Activated CD4-positive, alpha-beta memory T cell treated with anti-CD3 and anti-CD28 coated beads, Interleukin-2, amount 10 ng/mL, durations not matched to agents 7 days and 5 days (primary cell): ENCODE results near the gene EFCAB12. TPM values are rescaled to one million over a fixed set of nuclear protein-coding genes. Genes with fewer than 3 reads are reported as not detected.
"Not testable (repeated sequence)": the region's sequence is repeated elsewhere in the genome, so short reads cannot be mapped to it uniquely, and the experiment has no call there.

Experiments
- CTCF ChIA-PET: fragments of 350-600 bp; sonication (Branson Sonifier 250); formaldehyde crosslinking; loops from one replicate; lab custom pipeline; 2021; ENCODE audit warnings: antibody characterized with exemption, inconsistent platforms; lab: Charles Lee
- POLR2A ChIA-PET: fragments of 350-600 bp; sonication (Branson Sonifier 250); formaldehyde crosslinking; loops from one replicate; lab custom pipeline; 2021; ENCODE audit warnings: antibody characterized with exemption; lab: Charles Lee
- DNase-seq: peaks from one replicate; pipeline ENCODE4 v3.0.0-alpha.2; 2020
- H3K27ac Mint-ChIP-seq: one replicate; pipeline ENCODE4 v1.8.0; 2021; ENCODE audit warnings: mild to moderate bottlenecking, mixed read lengths
- H3K27me3 Mint-ChIP-seq: one replicate; pipeline ENCODE4 v1.8.0; 2021; ENCODE audit warnings: mixed read lengths
- H3K36me3 Mint-ChIP-seq: one replicate; pipeline ENCODE4 v1.8.0; 2021; ENCODE audit warnings: low read depth, mixed read lengths
- H3K4me1 Mint-ChIP-seq: one replicate; pipeline ENCODE4 v1.8.0; 2021; ENCODE audit warnings: mixed read lengths
- H3K4me3 Mint-ChIP-seq: one replicate; pipeline ENCODE4 v1.8.0; 2021; ENCODE audit warnings: mild to moderate bottlenecking, mixed read lengths
- H3K9me3 Mint-ChIP-seq: one replicate; pipeline ENCODE4 v1.8.0; 2021; ENCODE audit warnings: mixed read lengths
- total RNA-seq, 2 experiments: library from RNA; stranded (reverse); gene quantifications; one replicate each; pipeline ENCODE4 v1.2.3, GENCODE V29; 2021

Gene EFCAB12
- total RNA-seq, 2 experiments from 2014 or later = 0.65 to 0.98 TPM

- H3K4me3 Mint-ChIP-seq, CTCF ChIA-PET, POLR2A ChIA-PET, H3K27me3 Mint-ChIP-seq, H3K4me1 Mint-ChIP-seq, H3K9me3 Mint-ChIP-seq, DNase-seq, H3K27ac Mint-ChIP-seq: not testable (repeated sequence)
- peaks cover 27% of the 10 kb centered on the region for H3K36me3 Mint-ChIP-seq
Measured at GRCh38 chr3:129385507-129385906, 42.9 kb downstream of the EFCAB12 start.

GRCh38 chr3:129384594-129385323 is 43.7 kb downstream of the EFCAB12 start:
- ChIA-PET POLR2A (no interaction called here), CTCF (interaction anchor here (2.2 kb wide), 1 partner anchor 15 kb away, joined by 9 read pairs; no protein-coding TSS in a partner anchor)
- no peaks in the 10 kb centered on the region for H3K9me3 Mint-ChIP-seq
- peaks cover 30% of the 10 kb centered on the region for H3K36me3 Mint-ChIP-seq
- no peak overlapping the region for H3K27ac Mint-ChIP-seq
- no peak overlapping the region for H3K4me3 Mint-ChIP-seq
- H3K4me1 Mint-ChIP-seq = no peaks in the 10 kb centered on the region
- DNase-seq = no peak
- no peaks in the 10 kb centered on the region for H3K27me3 Mint-ChIP-seq

DNA sequence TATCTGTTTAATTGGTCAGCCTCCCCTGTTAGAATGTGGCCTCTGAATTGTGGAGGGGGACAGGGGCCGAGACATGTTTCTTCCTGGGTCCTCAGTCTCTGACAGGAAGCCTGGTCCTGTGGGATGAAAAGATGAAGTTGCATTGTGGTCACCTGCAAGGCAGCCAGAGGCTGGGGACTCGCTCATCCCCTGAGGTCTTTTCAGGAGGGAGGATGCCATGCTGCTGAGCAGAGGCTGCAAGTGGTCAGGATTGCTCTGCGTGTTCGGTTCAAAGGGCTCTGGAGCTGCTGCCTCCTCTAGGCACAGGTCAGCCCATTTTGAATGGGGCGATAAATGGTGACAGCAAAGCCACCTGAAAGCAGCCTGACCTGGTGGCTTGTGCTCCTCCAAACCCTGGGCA is 44.3 kb downstream of the EFCAB12 start:
- H3K27me3 Mint-ChIP-seq, H3K4me3 Mint-ChIP-seq, POLR2A ChIA-PET, DNase-seq, H3K9me3 Mint-ChIP-seq, H3K4me1 Mint-ChIP-seq, H3K27ac Mint-ChIP-seq: not testable (repeated sequence)
- H3K36me3 Mint-ChIP-seq = peaks cover 25% of the 10 kb centered on the region
- CTCF ChIA-PET = interaction anchor here (1.2 to 2.2 kb wide), 5 partner anchors 11 to 445 kb away, joined by 3 to 9 read pairs (median 4); a partner anchor contains a TSS

DNA sequence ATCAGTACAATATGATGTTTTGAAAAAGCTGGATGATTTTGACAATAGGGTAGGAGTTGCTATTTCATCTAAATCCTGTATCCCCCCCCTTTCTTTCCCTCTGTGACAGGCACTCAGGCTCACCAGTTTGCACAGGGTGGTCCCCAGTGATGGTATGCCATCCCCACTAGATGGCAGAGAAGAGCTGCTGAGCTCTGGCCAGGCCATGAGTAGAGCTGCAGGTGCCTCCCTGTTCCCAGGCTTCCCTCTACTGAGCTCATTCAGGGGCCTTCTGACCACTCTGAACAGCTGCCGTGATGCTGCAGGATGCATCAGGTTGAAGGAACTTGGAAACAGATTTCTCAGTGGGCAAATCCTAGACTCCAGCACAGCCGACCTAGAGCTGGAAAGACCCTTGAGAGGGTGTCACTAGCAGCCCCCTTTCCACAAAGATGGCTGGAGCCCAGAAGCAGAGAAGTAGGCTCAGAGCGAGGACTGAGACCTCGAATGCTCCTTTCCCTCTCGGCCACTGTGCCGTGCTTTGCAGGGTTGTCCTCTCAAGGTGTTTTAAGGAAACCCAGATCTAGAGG is 45.1 kb downstream of the EFCAB12 start:
- Mint-ChIP-seq H3K36me3 (peaks cover 21% of the 10 kb centered on the region), H3K4me1 (no peaks in the 10 kb centered on the region), H3K27ac (no peak overlapping the region), H3K27me3 (no peaks in the 10 kb centered on the region), H3K9me3 (no peaks in the 10 kb centered on the region), H3K4me3 (no peak overlapping the region)
- POLR2A ChIA-PET = no interaction called here
- CTCF ChIA-PET = interaction anchor here (0.7 to 2.2 kb wide), 18 partner anchors 10 to 446 kb away, joined by 3 to 9 read pairs (median 4); partner anchors contain the start of genes IFT122 and MBD4
- peak; percentile 48 for DNase-seq

DNA sequence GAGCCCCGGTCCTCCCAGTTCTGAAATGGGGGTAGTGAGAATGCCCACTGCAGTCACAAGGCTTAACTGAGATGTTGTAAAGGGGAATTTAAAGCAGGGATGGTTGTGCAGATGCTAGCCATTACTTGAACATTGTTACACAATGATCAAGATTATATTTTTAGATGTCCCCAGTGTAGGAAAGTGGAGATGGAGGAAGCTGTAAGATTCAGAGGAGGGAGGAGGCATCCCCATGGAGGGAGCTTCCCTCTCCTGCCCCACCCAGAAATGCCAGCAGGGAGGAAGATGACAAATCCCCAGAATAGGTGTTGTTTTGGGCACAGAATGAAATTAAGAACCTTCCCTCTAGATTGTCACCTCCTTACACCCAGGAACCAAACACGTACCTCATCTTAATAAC is 46.1 kb downstream of the EFCAB12 start:
- H3K4me3 Mint-ChIP-seq = no peak overlapping the region
- DNase-seq = no peak
- peaks cover 12% of the 10 kb centered on the region for H3K36me3 Mint-ChIP-seq
- no peaks in the 10 kb centered on the region for H3K9me3 Mint-ChIP-seq
- POLR2A ChIA-PET = no interaction called here
- CTCF ChIA-PET = interaction anchor here (1.4 to 2.2 kb wide), 3 partner anchors 18 to 129 kb away, joined by 4 to 9 read pairs (median 4); no protein-coding TSS in a partner anchor
- H3K4me1 Mint-ChIP-seq = no peaks in the 10 kb centered on the region
- H3K27me3 Mint-ChIP-seq = no peaks in the 10 kb centered on the region
- no peak overlapping the region for H3K27ac Mint-ChIP-seq

- ChIA-PET CTCF (no interaction called here), POLR2A (interaction anchor here (0.8 kb wide), 1 partner anchor 38 kb away, joined by 3 read pairs; no protein-coding TSS in a partner anchor)
- Mint-ChIP-seq H3K36me3 (peaks cover 5% of the 10 kb centered on the region), H3K27me3 (no peaks in the 10 kb centered on the region), H3K9me3 (no peaks in the 10 kb centered on the region), H3K27ac (no peak overlapping the region), H3K4me3 (no peak overlapping the region), H3K4me1 (no peaks in the 10 kb centered on the region)
- DNase-seq = no peak
Measured at GRCh38 chr3:129379582-129380358, 48.7 kb downstream of the EFCAB12 start.

DNA sequence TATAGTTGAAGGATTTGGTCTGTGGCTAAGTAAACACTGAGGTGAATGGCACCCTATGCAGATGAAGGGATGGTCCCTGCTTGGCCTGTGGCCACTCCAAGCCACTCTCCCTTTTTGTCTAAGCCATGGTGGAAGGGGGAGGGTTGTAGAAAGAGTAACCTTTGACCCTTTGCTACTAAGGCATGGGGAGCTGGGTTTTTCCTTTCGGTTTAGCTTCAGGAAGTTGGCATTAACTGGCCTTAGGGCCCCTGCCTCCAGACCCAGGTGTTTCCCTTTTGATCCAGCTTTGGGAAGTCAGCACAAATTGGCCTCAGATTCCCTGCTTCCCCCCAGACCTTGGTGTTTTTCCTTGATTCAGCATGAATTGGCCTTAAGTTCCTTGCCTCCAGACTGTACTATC is 49.5 kb downstream of the EFCAB12 start:
- Mint-ChIP-seq H3K9me3 (no peaks in the 10 kb centered on the region), H3K27ac (no peak overlapping the region), H3K4me1 (no peaks in the 10 kb centered on the region), H3K27me3 (no peaks in the 10 kb centered on the region), H3K4me3 (no peak overlapping the region), H3K36me3 (peaks cover 5% of the 10 kb centered on the region)
- ChIA-PET CTCF (no interaction called here), POLR2A (interaction anchor here (0.8 kb wide), 1 partner anchor 39 kb away, joined by 3 read pairs; no protein-coding TSS in a partner anchor)
- no peak for DNase-seq

DNA sequence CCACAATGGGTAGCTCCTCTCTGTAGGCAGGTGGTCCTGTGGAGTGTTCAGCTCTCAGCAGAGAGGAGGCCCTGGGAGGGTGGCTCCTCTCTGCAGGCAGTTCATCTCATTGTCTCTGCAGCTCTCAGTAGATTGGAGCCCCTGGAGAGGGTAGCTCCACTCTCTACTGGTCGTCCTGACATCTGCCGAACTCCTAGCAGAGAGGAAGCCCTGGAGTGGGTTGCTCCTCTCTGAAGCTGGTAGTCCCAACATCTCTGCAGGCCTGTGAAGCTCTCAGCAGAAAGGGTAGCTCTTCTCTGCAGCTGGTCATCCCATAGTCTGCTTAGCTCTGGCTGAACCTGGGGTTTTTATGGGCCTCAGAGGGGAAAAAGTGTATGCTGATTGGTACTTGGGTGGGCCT is 50.8 kb downstream of the EFCAB12 start:
- Mint-ChIP-seq H3K36me3 (peaks cover 5% of the 10 kb centered on the region), H3K4me1 (no peaks in the 10 kb centered on the region), H3K4me3 (no peak overlapping the region), H3K27me3 (no peaks in the 10 kb centered on the region), H3K27ac (no peak overlapping the region), H3K9me3 (no peaks in the 10 kb centered on the region)
- DNase-seq = no peak
- ChIA-PET POLR2A (no interaction called here), CTCF (interaction anchor here (1.5 kb wide), 1 partner anchor 22 kb away, joined by 8 read pairs; no protein-coding TSS in a partner anchor)

DNA sequence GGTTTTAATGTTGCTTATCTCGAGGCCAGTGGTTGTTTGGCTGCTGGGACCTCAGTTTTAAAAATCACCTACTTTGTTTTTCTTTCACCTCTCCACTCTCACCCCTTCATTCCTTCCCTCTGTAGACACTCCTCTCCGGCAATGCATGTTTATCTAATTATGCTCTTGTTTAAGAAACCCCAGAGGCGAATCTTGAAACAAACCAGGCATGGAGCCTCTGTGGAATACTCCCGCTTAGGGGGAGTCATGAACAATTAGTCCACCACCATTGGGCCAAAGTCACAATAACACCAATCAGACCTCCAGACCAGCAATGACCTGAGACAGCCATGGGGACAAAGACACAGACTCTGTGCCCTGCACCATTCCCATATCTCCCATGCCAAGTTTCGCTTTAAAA is 53.3 kb downstream of the EFCAB12 start:
- no peaks in the 10 kb centered on the region for H3K27me3 Mint-ChIP-seq
- no peaks in the 10 kb centered on the region for H3K4me1 Mint-ChIP-seq
- POLR2A ChIA-PET = no interaction called here
- CTCF ChIA-PET = interaction anchor here (0.9 kb wide), 1 partner anchor 25 kb away, joined by 3 read pairs; no protein-coding TSS in a partner anchor
- no peak for DNase-seq
- H3K36me3 Mint-ChIP-seq = peaks cover 2% of the 10 kb centered on the region
- no peak overlapping the region for H3K4me3 Mint-ChIP-seq
- no peaks in the 10 kb centered on the region for H3K9me3 Mint-ChIP-seq
- H3K27ac Mint-ChIP-seq = no peak overlapping the region

GRCh38 chr3:129371041-129371826 is 57.2 kb downstream of the EFCAB12 start:
- Mint-ChIP-seq H3K36me3 (no peaks in the 10 kb centered on the region), H3K9me3 (no peaks in the 10 kb centered on the region), H3K27me3 (no peaks in the 10 kb centered on the region), H3K4me1 (no peaks in the 10 kb centered on the region), H3K4me3 (no peak overlapping the region), H3K27ac (no peak overlapping the region)
- ChIA-PET CTCF (no interaction called here), POLR2A (no interaction called here)
- no peak for DNase-seq

GRCh38 chr3:129370248-129370964 is 58.0 kb downstream of the EFCAB12 start:
- H3K27me3 Mint-ChIP-seq = no peaks in the 10 kb centered on the region
- ChIA-PET POLR2A (no interaction called here), CTCF (no interaction called here)
- no peak for DNase-seq
- H3K27ac Mint-ChIP-seq = no peak overlapping the region
- no peak overlapping the region for H3K4me3 Mint-ChIP-seq
- H3K36me3 Mint-ChIP-seq = no peaks in the 10 kb centered on the region
- H3K4me1 Mint-ChIP-seq = no peaks in the 10 kb centered on the region
- H3K9me3 Mint-ChIP-seq = no peaks in the 10 kb centered on the region

DNA sequence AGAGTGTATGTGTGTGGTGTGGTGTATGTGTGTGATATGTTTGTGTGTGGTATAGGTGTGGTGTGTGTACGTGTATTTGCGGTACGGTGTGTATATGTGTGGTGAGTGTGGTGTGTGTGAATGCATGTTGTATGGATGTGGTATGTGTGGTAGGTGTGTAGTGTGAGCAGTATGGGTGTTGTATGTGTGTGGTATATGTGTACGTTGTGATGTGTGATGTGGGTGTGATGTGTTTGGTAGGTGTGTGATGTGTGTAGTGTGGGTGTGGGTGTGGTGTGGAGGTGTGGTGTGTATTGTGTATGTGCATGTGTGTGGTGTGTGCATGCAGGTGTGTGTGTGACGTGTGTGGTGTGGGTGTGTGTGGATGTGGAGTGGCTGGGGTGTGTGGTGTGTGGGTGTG is 58.7 kb downstream of the EFCAB12 start:
- no peaks in the 10 kb centered on the region for H3K4me1 Mint-ChIP-seq
- H3K27ac Mint-ChIP-seq = no peak overlapping the region
- no peaks in the 10 kb centered on the region for H3K36me3 Mint-ChIP-seq
- no peaks in the 10 kb centered on the region for H3K27me3 Mint-ChIP-seq
- POLR2A ChIA-PET = no interaction called here
- CTCF ChIA-PET = no interaction called here
- H3K4me3 Mint-ChIP-seq = no peak overlapping the region
- H3K9me3 Mint-ChIP-seq = no peaks in the 10 kb centered on the region
- DNase-seq = no peak
